Frontal cortex (tissue), 4 donors: ENCODE results near the gene ADAMTS12. TPM values are rescaled to one million over a fixed set of nuclear protein-coding genes. Genes with fewer than 3 reads are reported as not detected.

ENCODE experiments used
- DNase-seq, 2 donors: peaks; one replicate each; pipeline ENCODE4 v3.0.0; 2012; ENCODE audit warnings: low spot score in 2 of 2
- FAIRE-seq: peaks from 2 replicates; lab custom pipeline; 2012; peaks lifted over from hg19 to GRCh38; lab: Jason Lieb, UNC
- total RNA-seq: library from RNA; depleted of rRNA; stranded (reverse); fragments of >200 nt; gene quantifications from one replicate; pipeline ENCODE4 v1.2.3, GENCODE V29; 2014
- donor health status: control.
- donor health status: control.
- donor health status: control.

Gene ADAMTS12
- total RNA-seq, 1 donor from 2014 or later, result 1.2 TPM

DNA sequence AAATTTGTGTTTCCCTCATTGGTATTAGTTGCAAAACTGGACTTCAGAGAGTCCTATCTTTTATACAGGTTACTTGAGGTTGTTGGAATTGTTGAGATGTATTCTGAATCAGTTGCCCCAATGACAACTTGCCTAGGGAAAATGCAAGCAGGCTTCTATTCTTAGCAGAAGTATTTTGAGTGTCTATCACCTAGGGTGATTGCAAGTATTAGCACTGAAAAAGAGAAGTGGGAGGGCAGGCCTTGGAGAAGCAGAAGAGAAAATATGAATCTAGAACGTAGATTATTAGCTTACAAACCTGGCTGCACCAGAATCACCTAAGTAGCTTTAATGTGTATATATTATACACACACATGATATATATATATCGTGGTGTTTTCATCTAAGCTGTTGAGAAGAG lies 43.2 kb downstream of the ADAMTS12 start:
- no peak for FAIRE-seq
- DNase-seq, result no peak

DNA sequence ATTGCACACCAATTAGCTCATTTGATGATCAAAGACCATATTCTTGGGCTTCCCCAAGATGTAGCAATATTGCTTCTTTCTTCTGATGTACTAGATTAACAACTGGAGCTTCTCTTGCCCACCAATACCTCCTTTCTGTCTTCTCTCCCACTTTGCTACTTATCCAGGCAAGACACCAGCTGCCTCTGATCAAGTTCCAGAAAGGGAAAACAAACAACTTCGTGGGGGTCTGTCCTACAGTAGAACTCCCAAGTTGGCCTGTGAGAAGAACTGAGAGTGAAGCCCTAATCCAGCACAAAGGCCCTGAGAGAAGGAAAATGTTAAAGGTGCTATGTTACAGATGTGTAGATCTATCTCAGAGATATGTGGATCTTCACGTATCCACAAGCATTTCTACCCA lies 44.9 kb downstream of the ADAMTS12 start:
- DNase-seq, result no peak
- no peak for FAIRE-seq

DNA sequence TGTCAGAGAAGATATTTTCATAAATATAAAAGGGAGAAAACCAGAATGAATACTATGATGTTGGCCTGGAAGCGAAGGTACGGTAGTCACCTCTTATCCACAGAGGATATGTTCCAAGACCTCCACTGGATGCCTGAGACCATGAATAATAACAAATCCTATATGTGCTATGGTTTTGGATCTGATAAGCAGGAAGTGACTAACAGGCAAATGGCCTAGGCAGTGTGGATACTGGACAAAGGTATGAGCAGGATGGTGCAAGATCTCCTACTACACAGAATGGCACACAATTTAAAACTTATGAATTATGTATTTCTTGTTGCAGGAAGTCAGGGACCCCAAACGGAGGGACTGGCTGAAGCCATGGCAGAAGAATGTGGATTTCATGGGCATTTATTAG lies 48.2 kb downstream of the ADAMTS12 start:
- DNase-seq, result no peak
- no peak for FAIRE-seq

DNA sequence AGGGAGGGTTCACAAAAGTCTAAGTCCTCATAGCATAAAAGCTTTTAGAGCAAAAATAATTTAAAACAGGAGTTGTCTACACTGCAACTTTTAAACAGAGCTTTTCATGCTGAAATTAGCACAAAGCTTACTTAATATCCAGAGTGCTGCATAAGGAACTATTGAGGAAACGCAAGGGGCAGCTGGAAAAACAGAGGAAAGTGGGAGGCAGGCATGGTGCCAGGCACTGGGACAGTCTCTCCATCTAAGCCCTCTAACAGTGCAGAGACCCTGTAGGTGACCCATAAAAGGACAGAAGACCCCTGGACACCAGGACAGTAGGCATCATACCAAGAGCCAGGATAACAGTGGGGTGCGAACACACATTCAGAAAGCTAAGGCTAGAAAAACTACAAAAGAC lies 49.3 kb downstream of the ADAMTS12 start:
- FAIRE-seq, result no peak
- no peak for DNase-seq

DNA sequence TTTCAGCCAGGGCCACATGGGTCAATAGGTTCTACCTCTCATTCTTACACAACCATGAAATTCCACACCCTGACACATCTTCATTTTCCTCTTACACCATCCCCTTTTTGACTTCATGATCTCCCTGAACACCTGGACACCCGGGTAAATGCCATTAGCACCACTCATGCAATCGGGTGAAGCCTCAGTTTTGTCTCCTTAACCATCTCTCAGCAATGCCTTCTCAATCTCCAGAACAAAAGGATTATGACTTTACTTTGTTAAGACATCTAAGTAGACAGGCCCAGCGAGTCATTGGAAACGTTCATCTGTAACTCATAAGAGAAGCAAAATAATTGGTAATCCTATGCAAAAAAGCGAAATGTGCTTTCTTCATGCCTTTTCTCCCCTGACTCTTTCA lies 49.9 kb downstream of the ADAMTS12 start:
- DNase-seq (no peak), FAIRE-seq (no peak)

DNA sequence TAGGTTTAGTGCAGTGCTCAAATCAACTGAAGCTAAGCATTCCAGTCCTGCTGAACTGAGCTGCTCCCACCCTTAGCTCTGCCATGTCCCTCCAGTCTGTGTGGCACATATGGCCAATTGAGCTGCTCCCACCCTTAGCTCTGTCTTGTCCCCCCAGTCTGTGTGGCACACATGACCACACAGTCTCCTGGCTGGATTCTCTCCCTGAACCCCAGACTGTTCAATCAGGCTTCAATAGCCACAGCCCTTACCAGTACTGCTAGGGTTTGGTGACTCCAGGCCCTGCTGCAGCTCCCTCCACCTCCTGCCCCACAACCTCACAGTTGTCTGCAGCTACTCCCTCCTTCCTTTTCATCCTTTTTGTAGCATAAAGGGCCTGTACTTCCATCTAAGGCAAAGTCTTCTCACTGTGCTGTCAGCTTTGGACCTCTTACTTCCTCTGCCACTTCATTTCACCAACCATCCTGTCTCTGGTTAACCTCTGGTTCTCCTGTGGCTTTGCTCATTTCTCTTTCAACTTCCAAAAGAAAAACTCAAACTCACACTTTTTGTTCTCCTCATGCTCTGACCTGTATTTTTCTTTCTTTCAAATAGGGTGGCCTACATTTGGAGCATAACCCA lies 50.8 kb downstream of the ADAMTS12 start:
- FAIRE-seq, result no peak
- DNase-seq, result no peak

DNA sequence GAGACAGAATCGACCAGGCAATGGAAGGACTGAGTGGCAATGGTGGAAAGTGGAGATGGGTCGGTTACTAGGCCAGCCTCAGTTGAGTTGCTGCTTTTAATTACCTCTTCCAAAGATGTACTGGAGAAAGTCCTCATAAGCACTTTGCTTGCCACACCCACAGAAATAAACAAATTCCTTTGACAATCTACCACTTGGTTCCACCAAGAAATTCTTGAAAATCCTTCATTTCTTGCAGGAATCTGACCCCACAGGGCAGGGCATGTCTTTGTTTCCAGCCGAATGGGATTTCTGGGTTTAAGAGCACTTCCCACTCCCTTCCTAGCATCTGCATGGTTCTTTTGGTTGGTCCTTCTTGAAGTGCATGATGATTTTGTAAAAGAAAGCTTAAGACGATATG lies 54.5 kb downstream of the ADAMTS12 start:
- DNase-seq (no peak), FAIRE-seq (no peak)

DNA sequence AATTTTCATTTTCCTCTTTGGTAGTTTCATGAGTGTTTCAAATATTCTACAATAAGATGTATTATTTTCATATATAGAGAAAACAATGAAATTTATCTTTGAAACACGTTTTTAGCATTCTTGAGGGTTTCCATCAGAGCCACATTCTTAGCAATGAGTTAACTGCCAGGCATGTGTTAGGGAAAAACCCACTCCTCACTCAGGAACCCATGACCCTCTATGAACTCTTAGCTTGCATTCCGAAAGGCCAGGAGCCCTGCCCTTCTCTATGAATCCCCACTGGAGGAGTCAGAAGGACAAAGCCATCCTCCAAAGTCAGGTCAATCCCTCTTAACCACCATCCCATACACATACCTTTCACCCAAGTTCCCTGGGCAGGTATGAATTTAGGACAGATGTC lies 57.5 kb downstream of the ADAMTS12 start:
- DNase-seq (no peak), FAIRE-seq (no peak)

DNA sequence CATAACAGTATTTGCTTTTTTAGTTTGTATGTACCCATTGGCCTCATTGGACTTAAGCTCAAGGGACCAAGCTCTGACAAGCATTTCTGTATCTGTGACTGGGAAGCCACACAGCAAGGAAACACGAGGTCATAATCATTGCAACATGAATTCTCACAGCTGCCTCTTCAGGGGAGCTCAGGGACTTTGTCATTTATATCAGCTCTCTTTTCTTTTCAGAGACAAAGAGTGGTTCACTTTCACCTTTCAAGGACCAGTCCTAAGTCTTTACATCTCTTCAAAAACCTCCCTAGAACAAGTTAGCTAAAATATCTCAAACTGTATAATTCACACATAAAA lies 58.6 kb downstream of the ADAMTS12 start:
- FAIRE-seq (no peak), DNase-seq (no peak)

DNA sequence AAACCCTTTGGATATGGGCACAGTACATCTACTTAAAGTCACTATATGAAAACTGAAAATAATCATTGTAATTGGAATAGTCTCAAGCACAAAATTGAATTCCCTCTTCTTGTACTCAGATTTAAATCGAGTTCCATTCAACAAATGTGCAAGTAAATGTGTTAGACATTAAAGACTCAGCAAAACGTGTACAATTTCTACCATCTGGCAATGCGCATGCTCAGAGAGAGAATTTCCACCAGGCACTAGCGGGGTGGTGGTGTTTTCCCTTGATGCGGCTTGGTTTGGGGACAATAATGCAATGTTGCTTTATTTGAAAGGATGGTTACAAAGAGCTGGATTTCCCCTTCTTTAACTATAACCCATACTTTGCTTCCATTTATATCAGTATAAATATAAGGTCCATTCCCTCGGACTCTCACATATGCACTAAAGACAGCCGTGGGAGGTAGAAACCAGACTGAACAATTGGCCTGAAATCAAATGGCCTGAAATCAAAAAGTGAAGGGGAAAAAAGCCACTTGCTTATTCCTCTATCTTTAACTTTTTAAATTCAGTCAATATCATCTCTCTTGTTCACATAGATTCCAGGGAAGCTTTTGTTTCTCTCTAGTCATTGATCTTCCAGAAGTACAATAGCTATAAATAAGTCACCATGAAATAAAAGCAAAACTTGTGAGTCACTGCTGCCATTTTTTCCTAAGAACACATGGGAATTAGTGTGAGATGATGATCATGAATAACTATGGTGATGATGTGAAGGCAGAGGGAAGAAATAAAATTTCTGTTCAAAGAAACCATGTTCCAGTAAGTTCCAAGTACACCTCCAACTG lies 59.2 kb downstream of the ADAMTS12 start:
- DNase-seq (no peak), FAIRE-seq (no peak)

DNA sequence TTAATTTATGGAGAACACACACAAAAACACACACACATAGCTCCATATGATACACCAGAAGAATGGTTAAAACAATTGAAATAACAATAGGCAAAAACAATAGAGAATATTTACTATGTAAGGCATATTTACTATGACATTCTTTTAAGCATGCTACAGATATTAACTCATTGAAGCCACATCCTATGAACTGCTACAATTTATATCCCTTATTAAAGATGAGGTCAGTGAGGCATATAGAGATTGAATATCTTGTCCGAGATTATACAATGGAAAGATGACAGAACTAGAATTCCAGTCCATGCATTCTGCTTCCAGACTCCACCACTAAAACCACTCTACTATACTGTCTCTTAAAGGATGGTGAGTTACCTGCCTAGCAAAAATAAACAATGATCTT lies 60.7 kb downstream of the ADAMTS12 start:
- DNase-seq (no peak), FAIRE-seq (no peak)

DNA sequence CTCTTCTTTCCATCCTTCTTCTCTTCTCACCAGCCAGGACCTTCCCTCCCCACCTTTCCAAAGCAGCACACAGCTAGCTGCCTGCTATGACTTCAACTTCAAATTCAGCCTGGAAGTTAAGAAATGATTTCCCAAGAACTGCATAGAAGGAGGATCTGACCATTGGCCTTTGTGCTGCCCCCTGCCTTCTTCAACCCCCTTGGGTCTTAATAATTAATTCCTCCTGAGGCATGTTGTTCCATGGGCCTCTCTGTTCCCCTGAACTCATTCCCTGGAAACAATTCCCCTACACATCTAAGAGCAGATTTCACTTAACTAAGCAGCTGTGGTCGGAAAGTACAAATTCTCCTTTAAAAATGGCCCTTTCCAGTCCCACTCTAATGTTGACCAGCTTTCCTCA lies 62.4 kb downstream of the ADAMTS12 start:
- FAIRE-seq (no peak), DNase-seq (no peak)

DNA sequence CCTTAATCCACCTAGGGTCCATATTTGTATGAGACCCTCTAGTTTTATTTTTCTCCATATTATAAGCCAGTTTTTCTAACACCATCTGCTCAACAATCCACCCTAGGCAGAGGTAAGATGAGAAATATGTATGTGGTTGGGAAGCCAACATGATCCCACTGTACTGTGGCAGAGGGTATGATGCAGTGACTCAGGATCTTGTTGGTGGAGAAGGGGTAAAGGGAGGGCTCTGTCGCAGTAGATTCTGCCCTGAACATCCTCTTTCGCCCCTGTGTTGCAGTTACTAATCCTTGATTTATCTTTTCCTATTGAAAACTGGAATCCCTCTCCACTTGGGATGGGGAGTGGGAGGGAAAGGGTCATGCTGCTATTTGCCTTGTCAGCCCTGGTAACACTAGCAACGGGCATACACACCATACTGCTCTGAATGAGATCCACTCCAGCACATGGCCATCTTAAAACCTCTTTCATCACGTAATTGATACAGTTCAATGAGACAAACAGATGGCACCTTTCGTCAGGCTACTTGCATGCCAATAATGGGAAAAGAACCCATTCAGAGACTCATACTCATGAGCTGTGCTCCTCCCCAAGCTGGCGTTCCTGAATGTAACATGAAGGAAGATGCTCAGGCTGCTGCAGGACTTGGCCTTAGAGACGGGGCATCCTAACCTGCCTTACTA lies 63.0 kb downstream of the ADAMTS12 start:
- no peak for DNase-seq
- FAIRE-seq, result no peak

DNA sequence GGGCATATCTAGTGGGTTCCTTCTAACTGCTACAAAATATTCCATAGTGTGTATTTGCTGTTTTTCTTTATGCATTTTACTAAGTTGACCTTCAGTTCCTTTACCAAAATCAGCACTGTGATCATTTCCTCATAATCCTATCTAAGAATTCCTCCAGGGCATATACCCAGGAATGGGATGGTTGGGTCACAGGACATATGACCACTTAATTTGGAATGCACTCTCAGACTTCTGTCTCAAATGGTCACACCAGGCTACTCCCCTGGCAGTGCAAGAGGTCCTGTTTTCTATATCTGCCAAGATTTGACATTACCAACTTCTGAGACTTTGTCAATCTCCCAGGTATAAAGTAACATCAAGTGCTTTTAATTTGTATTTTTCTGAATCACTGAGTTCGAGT lies 63.9 kb downstream of the ADAMTS12 start:
- DNase-seq, result no peak
- FAIRE-seq, result no peak

DNA sequence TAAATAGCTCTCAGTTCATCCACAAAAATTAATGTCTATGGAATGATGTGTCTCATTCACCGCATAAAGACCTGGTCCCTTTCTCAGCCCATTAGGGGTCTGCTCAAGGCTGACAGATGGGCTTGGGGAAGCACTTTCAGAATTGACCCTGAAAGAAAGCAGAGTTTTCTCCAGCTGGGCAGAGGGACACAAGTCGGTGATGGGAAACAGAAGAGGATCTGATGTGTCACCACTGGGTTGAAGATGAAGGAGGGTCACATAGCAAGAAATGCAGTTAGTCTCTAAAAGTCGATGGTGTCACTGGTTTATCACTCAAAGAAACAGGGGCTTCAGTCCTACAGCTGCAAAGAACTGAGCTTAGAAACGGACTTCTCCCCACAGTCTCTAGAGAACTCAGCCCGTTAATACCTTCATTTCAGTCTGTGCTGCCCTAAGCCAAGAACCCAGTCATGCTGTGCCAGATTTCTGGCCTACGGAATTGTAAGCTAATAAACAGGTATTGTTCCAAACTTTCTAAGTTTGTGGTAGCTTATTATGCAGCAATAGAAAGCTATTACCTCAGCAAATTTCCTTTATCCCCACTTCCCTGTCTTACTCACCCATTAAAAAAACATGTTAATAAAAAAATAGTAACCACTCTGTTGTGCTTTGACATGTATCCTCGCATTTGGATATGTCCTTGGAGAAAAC lies 64.6 kb downstream of the ADAMTS12 start:
- FAIRE-seq (no peak), DNase-seq (no peak)

DNA sequence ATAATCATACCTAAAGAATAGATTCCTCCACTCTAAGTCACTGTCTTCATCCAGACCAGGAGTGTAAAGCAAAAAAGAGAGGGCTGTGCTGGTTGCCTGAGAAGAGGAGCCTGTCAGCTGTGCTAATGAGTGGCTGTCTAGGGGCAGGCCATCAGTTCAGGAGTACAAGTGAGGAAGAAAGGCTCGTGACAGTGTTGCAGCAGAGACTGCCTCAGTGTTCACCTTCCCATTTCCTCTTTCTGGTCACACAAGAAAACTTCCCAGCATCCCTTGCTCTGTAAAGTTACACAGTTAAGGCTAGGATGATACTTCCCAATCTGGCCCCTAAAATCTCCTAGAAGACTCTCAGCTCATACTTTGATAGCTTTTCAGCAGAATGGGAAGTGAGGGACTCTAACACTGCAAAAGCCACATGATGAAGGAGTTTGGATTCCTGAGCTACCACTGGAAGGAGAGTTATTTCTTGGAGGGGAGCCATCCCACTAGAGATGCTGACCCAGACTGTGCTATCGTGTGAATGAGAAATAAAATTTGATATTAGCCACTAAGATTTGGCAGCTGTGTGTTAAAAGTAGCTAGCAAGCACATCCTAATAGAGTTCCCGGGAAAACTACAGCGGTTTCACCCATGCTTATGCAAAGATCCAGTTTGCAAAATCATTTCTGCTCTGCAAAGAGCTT lies 67.1 kb downstream of the ADAMTS12 start:
- no peak for DNase-seq
- FAIRE-seq, result no peak

DNA sequence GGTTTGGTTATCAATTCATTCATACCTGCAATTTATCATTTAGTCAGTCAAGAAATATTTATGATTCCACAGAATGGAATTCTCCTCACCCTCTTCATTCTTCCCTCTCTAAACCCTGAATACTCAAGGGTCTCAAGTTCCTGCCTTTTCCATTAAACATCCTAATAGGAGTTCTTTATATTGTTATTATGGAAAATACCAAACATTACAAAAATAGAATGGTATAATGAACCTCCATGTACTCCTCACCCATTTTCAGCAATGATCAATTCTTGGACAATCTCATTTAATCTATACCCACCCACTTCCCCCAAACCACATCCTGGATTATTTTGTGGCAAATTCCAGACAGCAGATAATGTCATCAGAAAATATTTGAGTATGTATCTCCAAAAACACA lies 74.5 kb downstream of the ADAMTS12 start:
- no peak for FAIRE-seq
- DNase-seq, result no peak

DNA sequence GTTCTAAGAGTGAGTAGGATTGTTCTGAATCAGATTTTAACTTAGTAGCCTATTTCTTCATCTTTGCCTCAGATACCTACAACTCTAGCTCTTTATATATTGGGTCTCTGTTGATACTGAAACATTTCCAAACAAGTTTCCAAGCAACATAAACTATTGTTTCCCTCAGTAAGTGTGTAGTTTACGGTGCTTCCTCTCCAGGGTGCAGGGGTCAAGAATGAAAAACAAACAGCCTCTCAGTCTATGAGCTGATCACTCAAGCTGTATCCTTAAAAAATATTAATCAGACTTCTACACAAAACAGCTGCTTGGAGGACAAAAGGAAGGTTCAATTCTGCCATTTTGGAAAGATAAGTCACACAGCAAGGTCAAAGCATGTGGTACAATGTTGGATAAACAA lies 75.0 kb downstream of the ADAMTS12 start:
- FAIRE-seq (no peak), DNase-seq (no peak)

DNA sequence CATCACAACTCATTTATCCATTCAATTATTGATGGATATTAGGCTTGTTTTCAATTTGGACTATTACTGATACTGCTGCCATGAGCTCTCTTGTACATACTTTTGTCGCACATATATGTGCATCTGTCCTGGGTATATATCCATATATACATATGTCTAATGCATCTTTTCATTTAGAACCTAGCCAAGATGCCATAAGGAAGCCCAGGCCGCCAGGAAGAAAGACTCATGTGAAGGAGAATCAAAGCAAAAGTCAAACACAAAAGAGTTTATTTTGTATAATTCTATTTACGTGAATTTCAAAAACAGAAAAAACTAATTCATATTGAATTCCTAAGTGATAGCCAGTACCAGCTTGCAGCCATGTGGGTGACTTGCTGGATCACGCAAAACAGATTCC lies 79.0 kb downstream of the ADAMTS12 start:
- FAIRE-seq (no peak), DNase-seq (no peak)

DNA sequence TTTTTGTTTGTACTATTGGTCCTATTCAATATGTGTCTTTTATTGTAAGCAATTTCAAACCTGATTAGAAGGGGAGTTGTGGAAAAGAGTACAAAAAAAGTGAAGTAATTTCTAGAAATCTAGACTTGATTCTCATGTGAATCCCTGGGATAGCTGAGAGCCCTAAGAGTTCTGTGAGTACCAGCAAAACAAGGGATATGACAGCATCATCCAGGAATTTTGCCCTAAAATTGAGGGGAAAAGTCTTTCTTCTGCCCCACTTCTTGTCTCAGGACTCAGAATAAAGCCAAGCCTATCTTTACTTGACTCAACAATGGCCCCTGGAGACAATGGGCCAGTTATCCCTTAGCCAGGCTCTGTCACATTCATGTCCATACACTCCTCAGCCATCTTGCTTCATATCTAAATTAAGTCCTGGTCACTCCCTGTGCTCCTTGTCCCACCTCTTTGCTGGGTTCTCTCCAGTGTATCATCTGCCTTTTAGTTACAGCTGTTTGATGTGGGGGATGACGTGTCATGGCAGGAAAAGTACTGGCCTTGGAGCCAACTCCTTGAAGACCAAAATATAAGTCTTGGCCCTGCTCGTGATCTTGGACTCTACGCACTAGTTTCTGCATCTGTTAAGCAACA lies 81.2 kb downstream of the ADAMTS12 start:
- FAIRE-seq (no peak), DNase-seq (no peak)
